Fibroblast of mammary gland (primary cell): ENCODE measurements around the gene SRM.

Source experiments
- DNase-seq: peaks from one replicate; pipeline ENCODE4 v3.0.0-alpha.2; 2010; ENCODE audit warnings: low read depth
- H3K4me3 ChIP-seq: 2 replicates; pipeline ENCODE4 v1.5.1; 2011; ENCODE audit warnings: low read depth, mild to moderate bottlenecking, low read length, moderate library complexity; ENCODE audit not compliant: control insufficient read depth
- CTCF ChIP-seq: conservative IDR thresholded peaks from 2 replicates; pipeline ENCODE4 v1.5.1; 2011; ENCODE audit warnings: low read depth, low read length, inconsistent platforms; ENCODE audit not compliant: control insufficient read depth, insufficient read depth

The SRM gene

DNA sequence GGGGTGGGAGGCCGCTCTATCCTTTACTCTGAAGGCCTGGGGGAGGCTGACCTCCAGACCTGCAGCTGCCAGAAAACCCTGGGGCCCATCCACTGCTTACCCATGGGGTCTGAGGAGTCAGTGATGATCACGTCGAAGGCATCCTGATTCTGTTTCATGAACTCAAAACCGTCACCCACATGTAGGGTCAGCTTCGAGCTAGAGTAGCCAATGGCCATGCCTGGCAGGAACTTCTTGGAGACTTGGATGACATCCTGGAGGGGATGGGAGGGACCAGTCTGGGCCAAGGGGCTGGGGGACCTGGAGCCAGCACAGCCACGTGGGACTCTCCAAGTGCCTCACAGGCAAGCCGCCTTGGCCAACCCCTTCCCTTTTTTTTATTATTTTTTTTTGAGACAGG is 3.3 kb downstream of the SRM start:
- TF ChIP-seq CTCF, result no peak
- no peak overlapping the region for H3K4me3 ChIP-seq
- DNase-seq, result no peak

GRCh38 chr1:11055676-11056075 is 4.1 kb downstream of the SRM start:
- no peak for DNase-seq
- TF ChIP-seq CTCF, result no peak
- H3K4me3 ChIP-seq, result no peak overlapping the region

- no peak overlapping the region for H3K4me3 ChIP-seq
- no peak for DNase-seq
- no peak for TF ChIP-seq CTCF
These were observed 5.2 kb downstream of the SRM start for GRCh38 chr1:11054666-11055065.

DNA sequence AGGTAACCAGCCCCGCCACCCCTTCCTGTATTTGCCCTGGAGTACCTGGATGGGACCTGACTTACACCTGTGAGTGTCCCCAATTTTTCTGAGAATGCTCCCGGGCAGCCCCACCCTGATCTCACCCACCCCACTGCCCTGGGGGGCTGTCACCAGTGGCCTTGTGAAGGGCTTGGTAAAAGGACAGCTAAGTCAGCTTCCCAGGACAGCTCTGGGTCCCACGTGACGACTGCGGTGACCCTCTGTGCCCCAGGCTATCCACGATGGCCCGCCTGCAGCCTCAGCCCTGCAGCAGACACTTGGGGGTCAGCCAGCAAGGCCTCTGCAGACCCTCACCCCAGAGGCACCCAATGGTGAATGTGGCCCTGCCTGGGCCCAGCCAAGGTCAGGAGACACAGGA is 5.6 kb downstream of the SRM start:
- no peak for TF ChIP-seq CTCF
- DNase-seq, result no peak
- H3K4me3 ChIP-seq, result no peak overlapping the region

- H3K4me3 ChIP-seq, result no peak overlapping the region
- no peak for TF ChIP-seq CTCF
- peak; percentile 31 for DNase-seq
These were observed 6.1 kb downstream of the SRM start for GRCh38 chr1:11053758-11054137.

DNA sequence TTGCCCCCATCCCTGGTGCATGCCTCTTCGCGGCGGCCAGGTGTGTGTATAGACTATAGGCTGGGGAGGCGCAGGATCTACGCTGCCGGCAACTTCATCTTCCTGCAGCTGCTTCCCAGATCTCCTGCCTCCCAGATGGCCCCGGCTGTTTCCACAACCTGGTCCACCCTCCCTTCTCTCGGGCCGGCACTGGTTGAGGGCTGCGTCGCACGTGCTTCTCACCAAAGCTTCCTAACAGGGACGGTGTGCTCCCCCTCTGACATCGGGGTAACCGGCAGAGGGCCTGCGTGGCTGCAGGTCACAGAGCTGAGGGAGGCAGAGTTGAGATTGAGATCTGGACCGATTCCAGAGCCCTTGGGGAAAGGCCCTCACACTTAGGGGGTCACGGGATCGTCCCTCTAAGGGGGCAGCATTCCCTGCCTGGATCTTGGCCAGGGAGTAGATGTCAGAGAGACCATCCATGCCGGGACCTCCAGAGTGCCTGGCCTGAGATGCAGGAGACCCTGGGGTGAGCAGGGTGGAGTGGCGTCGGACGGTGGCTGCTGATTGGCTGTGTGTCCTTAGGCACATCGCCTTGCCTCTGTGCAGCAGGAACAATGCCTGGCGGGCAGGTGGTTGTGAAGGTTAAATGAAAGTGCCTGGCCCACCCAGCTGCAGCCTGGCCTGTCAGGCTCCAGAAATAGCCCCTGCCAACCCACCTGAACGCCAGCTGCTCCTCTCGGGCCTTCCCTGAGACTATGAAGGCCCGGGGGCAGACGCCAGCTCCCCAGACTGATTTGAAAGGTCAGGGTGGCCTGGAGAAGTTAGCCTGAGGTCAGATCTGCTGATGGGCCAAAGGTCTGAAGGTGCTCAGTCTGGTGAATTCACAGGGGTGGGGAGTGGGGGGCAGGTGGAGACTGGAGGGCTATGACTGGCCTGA is 6.7 kb downstream of the SRM start:
- peak; percentile 34 for DNase-seq
- no peak for TF ChIP-seq CTCF

More for the DNA sequence above, 6.7 kb downstream of the SRM start:
- no peak overlapping the region for H3K4me3 ChIP-seq
